HEK293T (cell line): ENCODE measurements around the gene SH2D1B.

ENCODE experiments used
- CTCF ChIA-PET: fragments of 350-600 bp; formaldehyde crosslinking; extraction: SDS; loops from one replicate; lab custom pipeline; 2021; ENCODE audit warnings: antibody characterized with exemption, inconsistent platforms; lab: Yijun Ruan, JAX
- POLR2A ChIA-PET: fragments of 350-600 bp; formaldehyde crosslinking; extraction: SDS; loops from one replicate; lab custom pipeline; 2020; ENCODE audit warnings: antibody characterized with exemption, inconsistent platforms; lab: Yijun Ruan, JAX
- DNase-seq: peaks from one replicate; pipeline ENCODE4 v3.0.0; 2012; ENCODE audit warnings: mixed read lengths; ENCODE audit errors: extremely low spot score
- ARNT ChIP-seq: fragments of 450-650 bp; IDR thresholded peaks from 2 replicates; pipeline ENCODE4 v1.6.1; 2017; ENCODE audit warnings: mild to moderate bottlenecking
- BHLHE40 ChIP-seq: fragments of 450-650 bp; IDR thresholded peaks from 2 replicates; pipeline ENCODE4 v1.6.1; 2016; ENCODE audit warnings: mild to moderate bottlenecking, moderate library complexity, borderline replicate concordance
- CTBP1 ChIP-seq: fragments of 450-650 bp; IDR thresholded peaks from 2 replicates; pipeline ENCODE4 v1.6.1; 2016; ENCODE audit warnings: borderline replicate concordance
- ELF4 ChIP-seq: fragments of 450-650 bp; IDR thresholded peaks from 2 replicates; pipeline ENCODE4 v1.6.1; 2017; ENCODE audit warnings: antibody characterized with exemption
- FOXA1 ChIP-seq: fragments of 450-650 bp; IDR thresholded peaks from 2 replicates; pipeline ENCODE4 v1.6.1; 2016; ENCODE audit warnings: mild to moderate bottlenecking
- FOXK2 ChIP-seq: fragments of 450-650 bp; IDR thresholded peaks from 2 replicates; pipeline ENCODE4 v1.6.1; 2016; ENCODE audit warnings: mild to moderate bottlenecking
- FOXM1 ChIP-seq: fragments of 450-650 bp; IDR thresholded peaks from 2 replicates; pipeline ENCODE4 v1.6.1; 2017; ENCODE audit warnings: mild to moderate bottlenecking, borderline replicate concordance
- HDGF ChIP-seq: fragments of 450-650 bp; IDR thresholded peaks from 2 replicates; pipeline ENCODE4 v1.6.1; 2017; ENCODE audit warnings: antibody characterized with exemption, borderline replicate concordance
- L3MBTL2 ChIP-seq: fragments of 450-650 bp; conservative IDR thresholded peaks from 2 replicates; pipeline ENCODE4 v1.6.1; 2016; ENCODE audit warnings: mild to moderate bottlenecking
- LEF1 ChIP-seq: fragments of 450-650 bp; IDR thresholded peaks from 2 replicates; pipeline ENCODE4 v1.6.1; 2017; ENCODE audit warnings: mild to moderate bottlenecking, borderline replicate concordance
- NFRKB ChIP-seq: fragments of 450-650 bp; IDR thresholded peaks from 2 replicates; pipeline ENCODE4 v1.6.1; 2016; ENCODE audit warnings: mild to moderate bottlenecking, moderate library complexity
- PKNOX1 ChIP-seq: fragments of 450-650 bp; IDR thresholded peaks from 2 replicates; pipeline ENCODE4 v1.6.1; 2016
- SP1 ChIP-seq: fragments of 450-650 bp; IDR thresholded peaks from 2 replicates; pipeline ENCODE4 v1.6.1; 2017
- SUZ12 ChIP-seq: fragments of 450-650 bp; IDR thresholded peaks from 2 replicates; pipeline ENCODE4 v1.6.1; 2016; ENCODE audit warnings: mild to moderate bottlenecking
- TARDBP ChIP-seq: fragments of 450-650 bp; IDR thresholded peaks from 2 replicates; pipeline ENCODE4 v1.6.1; 2016
- ZNF384 ChIP-seq: fragments of 450-650 bp; IDR thresholded peaks from 2 replicates; pipeline ENCODE4 v1.6.1; 2016

The SH2D1B gene

GRCh38 chr1:162370721-162371120 is 41.2 kb downstream of the SH2D1B start:
- CTCF ChIA-PET: interaction anchor here (0.6 kb wide), 1 partner anchor 57 kb away, joined by 3 read pairs; no protein-coding TSS in a partner anchor
- TF ChIP-seq PKNOX1 (no peak), TARDBP (no peak), BHLHE40 (no peak), ZNF384 (no peak), L3MBTL2 (no peak), SP1 (no peak), CTBP1 (no peak), LEF1 (no peak), FOXK2 (no peak)
- DNase-seq: no peak
- POLR2A ChIA-PET: no interaction called here

- TF ChIP-seq LEF1 (no peak), FOXK2 (no peak), PKNOX1 (no peak), TARDBP (no peak), ARNT (no peak), FOXA1 (no peak), NFRKB (no peak), FOXM1 (no peak), BHLHE40 (no peak), ZNF384 (no peak), L3MBTL2 (no peak)
- no peak for DNase-seq
- CTCF ChIA-PET: interaction anchor here (0.6 kb wide), 1 partner anchor 57 kb away, joined by 3 read pairs; no protein-coding TSS in a partner anchor
- POLR2A ChIA-PET: no interaction called here
Measured at GRCh38 chr1:162370161-162370560, 41.8 kb downstream of the SH2D1B start.

GRCh38 chr1:162369571-162369970 is 42.4 kb downstream of the SH2D1B start:
- CTCF ChIA-PET: no interaction called here

GRCh38 chr1:162368451-162368850 is 43.5 kb downstream of the SH2D1B start:
- TF ChIP-seq SP1: no peak
- TF ChIP-seq CTBP1: no peak
- ChIA-PET POLR2A (no interaction called here), CTCF (no interaction called here)
- no peak for DNase-seq

More at GRCh38 chr1:162369571-162369970, 42.4 kb downstream of the SH2D1B start:
- TF ChIP-seq SP1 (no peak), TARDBP (no peak), FOXA1 (no peak), NFRKB (no peak), ARNT (no peak), HDGF (no peak), LEF1 (no peak), FOXK2 (no peak), FOXM1 (no peak), ELF4 (no peak), PKNOX1 (no peak), L3MBTL2 (no peak), BHLHE40 (no peak), SUZ12 (no peak), CTBP1 (no peak), ZNF384 (no peak)
- DNase-seq: no peak
- POLR2A ChIA-PET: no interaction called here

GRCh38 chr1:162367772-162368171 is 44.2 kb downstream of the SH2D1B start:
- TF ChIP-seq ELF4: no peak
- TF ChIP-seq HDGF: no peak
- TF ChIP-seq NFRKB: no peak
- TF ChIP-seq SP1: no peak
- TF ChIP-seq ZNF384: no peak
- TF ChIP-seq LEF1: no peak
- no peak for TF ChIP-seq FOXK2
- TF ChIP-seq TARDBP: no peak
- TF ChIP-seq L3MBTL2: no peak
- TF ChIP-seq ARNT: no peak
- no peak for TF ChIP-seq SUZ12
- TF ChIP-seq FOXM1: no peak
- TF ChIP-seq FOXA1: no peak
- no peak for TF ChIP-seq BHLHE40
- TF ChIP-seq CTBP1: no peak
- no peak for TF ChIP-seq PKNOX1
- ChIA-PET POLR2A (no interaction called here), CTCF (interaction anchor here (0.7 to 2.3 kb wide), 2 partner anchors 10 to 127 kb away, joined by 3 to 8 read pairs; no protein-coding TSS in a partner anchor)
- no peak for DNase-seq

GRCh38 chr1:162367073-162367472 is 44.9 kb downstream of the SH2D1B start:
- ChIA-PET POLR2A (no interaction called here), CTCF (interaction anchor here (0.7 to 2.3 kb wide), 2 partner anchors 10 to 126 kb away, joined by 3 to 8 read pairs; no protein-coding TSS in a partner anchor)
- DNase-seq: no peak
- TF ChIP-seq SUZ12: no peak
- no peak for TF ChIP-seq SP1
- TF ChIP-seq FOXM1: no peak
- no peak for TF ChIP-seq LEF1
- TF ChIP-seq HDGF: no peak
- TF ChIP-seq ZNF384: no peak
- no peak for TF ChIP-seq ARNT
- TF ChIP-seq BHLHE40: no peak
- no peak for TF ChIP-seq FOXK2
- no peak for TF ChIP-seq CTBP1
- TF ChIP-seq PKNOX1: no peak
- TF ChIP-seq TARDBP: no peak
- TF ChIP-seq L3MBTL2: no peak
- TF ChIP-seq ELF4: no peak
- TF ChIP-seq NFRKB: no peak
- TF ChIP-seq FOXA1: no peak
